Dermis microvascular lymphatic vessel endothelial cell (primary cell): ENCODE results near the gene ANK3. TPM values are rescaled to one million over a fixed set of nuclear protein-coding genes. Genes with fewer than 3 reads are reported as not detected.
"Not testable (repeated sequence)": the region's sequence is repeated elsewhere in the genome, so short reads cannot be mapped to it uniquely, and the experiment has no call there.

ENCODE experiments used
- DNase-seq, 2 donors: peaks; one replicate each; pipeline versions ENCODE4 v3.0.0 to v3.0.0-alpha.2; 2010; ENCODE audit warnings: low read depth in 2 of 2
- total RNA-seq: library from RNA; depleted of rRNA; stranded (reverse); fragments of >200 nt; gene quantifications from 2 replicates; pipeline ENCODE4 v1.2.1, GENCODE V29; 2014

ANK3 gene
- total RNA-seq, 1 donor from 2014 or later, result 0.77 TPM

DNA sequence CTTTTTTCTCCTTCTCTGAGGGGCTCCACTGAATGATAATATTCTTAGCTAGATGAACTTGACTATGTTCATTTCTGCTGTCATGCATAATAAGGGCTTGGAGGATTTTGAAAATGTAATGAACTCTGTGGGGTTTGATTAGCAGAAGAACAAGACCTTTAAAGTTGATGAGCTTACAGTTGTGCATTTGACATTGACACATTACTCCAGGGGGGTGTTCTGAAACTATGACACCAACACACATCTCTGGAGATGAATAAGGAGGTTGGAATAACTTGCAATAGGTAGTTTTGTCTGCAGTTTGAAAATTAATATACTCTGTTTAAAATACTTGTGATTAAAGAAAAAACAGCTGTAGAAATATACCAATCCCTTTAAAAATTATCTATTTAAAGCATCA is 80.3 kb downstream of the ANK3 start:
- no peak for DNase-seq

DNA sequence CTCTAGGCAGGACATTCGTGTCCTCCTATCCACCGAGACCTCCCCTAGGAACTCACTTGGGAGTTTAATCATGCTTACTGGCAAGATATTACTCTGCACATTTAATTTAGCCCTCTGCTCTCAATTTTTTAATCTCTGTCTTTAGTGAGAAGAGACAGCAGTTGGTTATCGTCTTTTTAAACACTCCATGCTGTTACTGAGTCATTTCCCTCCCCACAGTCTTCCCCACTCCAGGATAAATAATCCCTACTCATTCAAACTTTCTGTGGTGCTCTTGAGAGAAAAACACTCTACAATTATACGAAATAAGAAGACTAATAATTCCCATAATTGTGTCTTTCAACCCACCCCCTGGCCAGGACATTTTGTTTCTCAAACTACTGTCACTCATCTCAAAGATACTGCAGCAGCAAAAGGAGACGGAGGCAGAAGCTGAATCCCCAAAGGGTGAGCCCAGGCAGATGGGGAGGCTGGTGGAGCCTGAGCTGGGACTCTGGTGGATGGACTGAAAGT is 84.2 kb downstream of the ANK3 start:
- DNase-seq, result peak in 1 of 2 donors; percentile 71

DNA sequence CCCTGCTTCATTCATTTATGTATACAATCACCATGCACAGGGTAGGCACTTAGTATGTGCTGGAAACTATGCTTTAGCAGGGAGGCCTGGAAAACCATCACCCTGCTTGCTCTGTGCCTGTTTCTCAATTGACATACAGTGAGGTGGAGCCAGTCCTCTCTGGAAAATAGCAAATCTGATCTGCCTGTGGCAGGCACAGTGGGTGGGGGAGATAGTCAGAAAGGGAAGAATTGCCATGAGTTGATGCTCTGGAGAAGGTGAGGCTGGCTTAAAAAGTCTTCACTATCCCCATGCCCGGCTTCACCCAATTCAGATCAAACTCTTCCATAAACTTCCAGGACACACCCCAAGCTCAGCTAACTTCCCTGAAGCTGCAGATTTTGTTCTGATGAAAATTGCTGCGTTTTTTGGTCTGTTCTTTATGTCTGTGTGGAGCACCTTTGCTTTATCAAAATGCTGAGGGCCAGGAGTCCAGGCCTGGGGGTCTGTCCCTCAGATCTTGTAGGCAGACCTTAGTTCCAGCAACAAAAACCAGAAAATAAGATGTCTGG is 84.8 kb downstream of the ANK3 start:
- DNase-seq, result no peak

DNA sequence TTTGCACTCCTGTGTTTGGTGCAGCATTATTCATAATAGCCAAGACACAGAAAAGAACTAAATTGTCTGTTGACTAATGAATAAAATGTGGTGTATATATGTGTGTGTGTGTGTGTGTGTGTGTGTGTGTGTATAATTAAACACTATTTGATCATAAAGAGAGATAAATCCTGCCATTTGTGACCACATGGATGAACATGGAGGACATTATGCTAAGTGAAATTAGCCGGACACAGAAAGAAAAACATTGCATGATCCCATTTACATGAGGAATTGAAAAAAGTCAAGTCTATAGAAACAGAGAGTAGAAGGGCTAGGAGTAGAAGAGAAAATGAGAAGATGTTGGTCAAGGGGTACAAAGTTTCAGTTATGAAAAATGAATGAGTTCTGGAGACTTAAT is 85.9 kb downstream of the ANK3 start:
- DNase-seq, result no peak

DNA sequence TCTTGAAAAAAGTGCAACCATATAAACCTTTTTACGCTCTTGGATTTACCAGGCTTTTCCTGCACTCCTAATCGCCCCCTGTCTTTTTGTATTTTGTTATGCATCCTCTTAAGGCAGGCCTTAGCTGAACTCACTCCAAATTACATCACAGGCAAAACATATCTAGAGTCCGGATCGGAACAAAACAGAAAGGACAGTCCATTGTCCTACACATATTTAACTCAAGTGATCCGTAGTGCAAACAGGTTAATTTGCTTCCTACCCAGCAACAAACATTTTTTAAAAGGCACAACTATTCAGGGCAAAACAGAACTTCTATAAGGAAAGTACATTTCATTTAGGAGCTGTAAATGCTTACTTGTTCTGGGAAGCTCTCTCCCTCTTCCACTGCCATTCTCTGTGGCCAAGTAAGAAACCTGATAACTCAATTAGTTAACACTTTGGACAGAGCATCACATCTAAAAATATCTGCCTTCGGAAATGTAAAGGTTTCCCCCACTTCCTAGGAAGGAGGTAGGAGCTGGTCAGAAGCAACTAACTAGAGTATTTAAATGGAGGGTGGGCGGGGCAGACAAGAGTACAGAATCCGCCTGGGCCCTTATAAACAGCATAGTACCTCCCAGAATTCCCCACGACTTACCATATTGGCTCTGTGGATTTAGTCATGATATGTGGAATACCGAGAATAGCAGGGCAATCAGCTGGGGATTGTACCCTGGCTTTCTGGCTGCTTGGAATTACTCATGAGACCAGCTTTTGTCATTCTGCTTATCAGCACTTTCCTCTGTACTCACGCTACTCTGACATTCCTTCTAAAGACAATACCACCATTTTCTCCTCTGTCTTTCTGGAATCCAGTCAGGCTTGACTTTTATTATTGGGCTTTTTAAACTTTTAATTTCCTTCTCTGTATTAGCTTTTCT is 89.5 kb downstream of the ANK3 start:
- peak in 1 of 2 donors; percentile 84 for DNase-seq

DNA sequence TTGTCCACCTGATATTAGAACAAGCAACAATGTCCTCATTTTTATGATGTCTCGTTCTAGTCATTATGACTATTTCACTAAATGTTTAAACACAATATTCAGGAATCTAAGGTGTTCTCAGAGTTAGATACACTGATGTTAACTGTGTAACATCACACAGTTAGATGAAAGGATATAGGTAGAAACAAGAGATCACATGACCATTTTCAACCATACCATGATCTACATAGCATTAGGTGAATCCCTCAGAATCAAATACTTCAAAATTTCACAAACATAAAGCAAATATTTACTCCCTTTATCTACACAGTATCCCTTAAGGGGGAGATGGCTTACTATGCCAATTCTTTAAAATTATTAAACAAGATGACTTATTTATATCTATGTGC is 90.3 kb downstream of the ANK3 start:
- DNase-seq, result no peak

DNA sequence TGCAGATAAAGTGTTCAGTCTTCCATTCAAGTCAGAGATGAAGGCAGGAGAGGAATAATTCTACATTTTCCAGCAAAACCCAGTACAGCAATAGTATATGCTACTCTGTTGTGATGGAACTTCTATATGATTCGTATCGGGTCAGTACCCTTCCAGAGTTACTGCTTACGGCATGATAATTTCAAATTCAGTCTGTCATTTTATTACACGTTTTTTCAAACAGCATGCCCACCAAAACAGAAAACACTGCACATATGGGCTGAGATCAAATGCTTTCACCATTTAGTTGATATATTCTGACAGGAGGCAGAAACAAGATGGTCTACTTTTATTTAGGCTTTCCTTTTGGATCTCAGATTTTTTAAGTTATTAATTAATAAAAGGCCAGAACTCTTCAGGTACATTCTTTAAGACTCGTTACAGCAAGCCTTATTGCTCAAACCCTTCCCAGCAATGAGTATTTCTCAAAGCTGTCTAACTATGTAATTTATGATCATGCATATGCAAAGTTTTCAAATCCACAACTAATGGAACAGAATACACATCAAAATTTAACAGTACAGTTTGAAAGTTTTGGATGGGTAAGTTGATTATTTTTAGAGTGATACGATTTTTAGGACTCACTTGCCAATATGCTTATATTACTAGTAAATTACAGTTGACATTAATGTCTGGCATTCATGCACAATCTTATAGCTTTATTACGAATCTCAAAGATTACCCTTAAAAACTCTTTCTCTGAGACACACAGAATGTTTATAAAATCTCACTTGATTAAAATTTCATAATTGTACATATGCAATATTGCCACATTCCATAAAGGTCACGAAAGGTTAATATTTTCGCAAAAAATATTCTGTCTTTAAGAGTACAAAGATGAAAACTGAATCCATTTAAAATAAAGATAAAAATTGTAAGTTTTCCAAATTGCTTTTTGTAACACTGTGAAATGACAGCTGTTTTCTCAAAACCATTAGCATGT is 91.0 kb downstream of the ANK3 start:
- DNase-seq, result no peak

DNA sequence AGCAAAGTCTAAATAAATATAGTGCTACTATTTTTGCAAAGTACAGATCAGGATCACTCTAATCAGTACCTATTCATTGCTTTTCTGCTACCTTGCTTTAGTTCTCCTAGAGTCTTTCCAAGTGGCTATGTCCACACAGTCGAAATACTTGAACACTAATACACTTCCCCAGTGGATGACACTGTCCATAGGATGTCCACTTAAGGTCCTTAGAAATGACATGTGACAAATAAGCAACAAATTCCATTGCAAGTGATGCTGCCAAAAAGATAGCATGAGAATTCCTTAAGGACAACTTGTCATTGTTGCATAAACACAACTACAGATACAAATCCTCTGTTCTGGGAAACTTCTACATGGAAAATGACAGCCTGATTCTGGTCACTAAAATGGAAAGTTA is 93.6 kb downstream of the ANK3 start:
- DNase-seq, result no peak

DNA sequence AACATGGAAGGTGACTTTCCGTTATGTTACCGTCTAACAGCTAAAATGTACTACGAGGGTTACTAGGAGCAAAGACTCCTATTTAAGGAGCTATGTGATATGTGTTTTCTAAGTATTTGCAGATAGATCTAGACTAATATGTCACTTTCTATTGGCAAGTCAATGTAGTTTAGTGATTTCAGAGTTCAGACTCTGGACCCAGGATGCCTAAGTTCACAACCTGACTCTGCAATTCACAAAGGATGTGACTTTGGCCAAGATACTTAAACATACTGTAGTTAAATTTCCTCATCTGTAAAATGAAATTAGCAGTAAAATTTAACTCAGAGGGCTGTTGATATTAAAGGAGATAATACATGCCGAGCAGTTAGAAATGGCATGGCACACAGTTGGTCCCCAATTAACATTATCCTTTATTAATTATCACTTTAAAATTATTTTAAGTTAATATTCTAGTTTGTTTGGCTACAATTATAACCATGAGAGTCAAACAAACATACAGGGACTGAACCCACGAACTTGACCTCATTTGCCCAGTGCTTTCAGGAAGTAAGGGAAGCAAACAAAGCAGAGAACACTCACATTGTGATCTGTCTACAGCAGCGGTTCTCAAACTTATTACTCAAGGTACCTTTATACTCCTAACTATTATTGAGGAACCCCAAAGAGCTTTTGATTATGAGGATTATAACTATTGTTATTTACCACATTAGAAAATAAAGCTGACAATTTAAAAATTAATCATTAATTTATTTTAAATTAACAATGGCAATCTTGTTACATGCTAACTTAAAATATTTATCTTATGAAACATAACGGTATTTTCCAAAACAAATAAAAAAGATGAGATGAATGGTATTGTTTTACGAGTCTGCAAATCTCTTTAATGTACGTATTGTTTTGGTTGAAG is 94.4 kb downstream of the ANK3 start:
- no peak for DNase-seq

DNA sequence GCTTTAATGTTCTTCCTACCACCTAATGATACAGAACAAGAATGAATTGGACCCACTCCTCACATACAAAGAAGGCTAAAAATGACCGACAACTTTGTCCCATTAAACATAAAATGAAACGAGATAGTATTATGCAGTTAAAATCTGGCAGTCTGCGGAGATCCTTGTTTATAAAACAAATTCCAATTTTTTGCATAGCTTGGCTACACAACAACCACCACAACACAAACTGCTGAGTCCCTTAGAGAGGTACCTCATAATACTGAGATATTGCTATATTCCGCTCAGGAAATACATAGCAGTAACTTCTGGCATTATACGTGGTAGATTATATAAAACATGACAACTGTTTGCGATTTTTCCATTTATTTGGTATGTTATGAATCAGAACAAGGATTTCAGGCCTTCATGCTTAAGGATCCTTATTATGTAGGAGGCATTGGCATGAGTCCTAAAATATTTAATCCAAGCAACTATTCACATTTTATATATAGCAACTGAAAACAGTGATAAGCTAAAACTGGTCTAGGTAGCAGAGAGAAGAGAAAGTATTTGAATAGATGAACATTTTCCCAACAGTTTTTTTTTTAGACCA is 96.0 kb downstream of the ANK3 start:
- DNase-seq, result no peak

DNA sequence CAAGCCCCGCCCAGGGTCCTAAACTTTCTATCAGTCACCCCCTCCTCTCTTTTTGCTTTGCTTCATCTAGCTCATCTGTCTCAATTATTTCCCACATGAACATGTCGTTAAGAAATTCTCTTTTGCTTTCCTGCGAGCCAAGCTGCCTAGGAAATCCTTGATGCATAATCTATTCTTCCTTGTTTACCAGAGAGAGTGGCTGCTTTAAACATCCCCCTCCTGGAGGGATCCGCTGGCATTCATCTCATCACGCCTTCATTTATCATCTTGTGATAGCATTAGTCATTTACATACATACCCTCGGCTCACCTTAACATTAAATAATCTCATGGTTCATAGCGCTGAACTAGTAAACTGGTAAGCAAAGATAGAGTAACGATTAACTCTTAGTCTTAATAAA is 96.7 kb downstream of the ANK3 start:
- DNase-seq, result no peak

DNA sequence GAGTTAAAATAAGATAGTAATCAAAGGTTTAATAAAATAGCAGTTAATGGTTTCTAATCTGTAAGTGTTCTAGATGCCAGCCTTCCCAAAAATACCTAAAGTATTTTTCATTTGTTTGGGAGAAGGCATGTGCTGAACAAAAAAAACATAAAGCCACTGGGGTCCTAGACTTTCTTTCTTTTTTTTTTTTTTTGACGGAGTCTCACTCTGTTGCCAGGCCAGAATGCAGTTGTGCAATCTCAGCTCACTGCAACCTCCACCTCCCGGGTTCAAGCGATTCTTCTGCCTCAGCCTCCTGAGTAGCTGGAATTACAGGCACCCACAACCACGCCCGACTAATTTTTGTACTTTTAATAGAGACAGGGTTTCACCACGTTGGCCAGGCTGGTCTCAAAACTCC is 97.1 kb downstream of the ANK3 start:
- DNase-seq, result not testable (repeated sequence)

DNA sequence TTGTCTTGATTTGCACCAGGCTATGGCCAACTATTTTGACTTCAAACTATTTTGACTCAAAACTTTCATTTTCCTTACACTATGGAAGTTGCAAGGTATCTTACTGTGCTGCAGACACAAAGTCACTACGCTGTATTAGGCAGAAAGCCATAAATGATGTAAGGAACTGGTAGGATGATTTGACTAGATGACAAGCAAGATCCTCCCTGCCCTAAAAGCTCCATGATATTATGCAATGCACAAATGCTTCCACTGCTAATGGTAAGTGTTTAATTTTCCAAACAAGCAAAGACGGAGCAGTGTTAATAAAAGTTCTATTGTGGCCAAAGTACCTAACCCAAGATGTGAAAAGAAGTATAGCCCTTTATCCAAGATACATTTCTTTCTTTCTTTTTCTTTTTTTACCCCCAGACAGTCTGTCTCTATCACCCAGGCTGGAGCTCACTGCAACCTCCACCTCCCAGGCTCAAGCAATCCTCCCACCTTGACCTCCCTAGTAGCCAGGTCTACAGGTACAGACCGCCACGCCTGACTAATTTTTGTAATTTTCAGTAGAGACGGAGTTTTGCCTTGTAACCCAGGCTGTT is 98.2 kb downstream of the ANK3 start:
- no peak for DNase-seq

DNA sequence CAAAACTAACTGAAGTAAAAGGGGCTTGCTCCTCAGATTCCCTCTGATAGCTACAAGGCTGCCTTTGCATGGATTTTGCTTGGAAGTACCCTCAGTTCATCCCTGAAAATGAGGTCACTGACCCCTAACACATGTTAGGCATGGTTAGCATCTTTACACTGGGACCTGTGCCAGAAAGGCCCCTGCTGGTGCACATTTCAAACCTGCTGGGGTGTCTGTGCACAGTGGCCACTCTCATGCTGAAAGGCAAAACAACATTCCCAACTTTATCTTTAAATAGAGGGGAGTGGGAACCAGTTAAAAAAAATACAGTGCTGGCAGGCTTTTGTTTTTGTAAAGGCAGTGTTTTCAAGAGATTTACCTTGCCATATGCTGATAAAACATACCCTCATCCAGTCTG is 99.1 kb downstream of the ANK3 start:
- DNase-seq, result no peak

DNA sequence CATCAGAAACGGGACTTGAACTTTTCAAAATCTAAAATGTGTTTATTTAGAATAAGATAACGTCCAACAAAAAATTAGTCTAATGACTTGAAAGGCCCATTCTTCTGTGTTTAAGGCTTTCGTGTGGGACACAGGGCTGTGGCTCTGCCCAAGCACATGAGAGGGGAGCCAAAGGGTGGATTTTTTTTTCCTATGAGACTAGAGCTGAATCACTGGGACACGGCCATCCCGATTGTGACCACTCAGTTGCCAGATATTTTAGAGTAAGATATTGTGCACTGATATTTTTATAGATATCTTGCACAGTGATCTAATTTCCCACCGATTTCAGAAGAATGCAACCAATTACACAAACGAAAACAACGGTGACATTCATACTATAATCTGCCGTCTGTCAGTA is 99.9 kb downstream of the ANK3 start:
- DNase-seq, result no peak

DNA sequence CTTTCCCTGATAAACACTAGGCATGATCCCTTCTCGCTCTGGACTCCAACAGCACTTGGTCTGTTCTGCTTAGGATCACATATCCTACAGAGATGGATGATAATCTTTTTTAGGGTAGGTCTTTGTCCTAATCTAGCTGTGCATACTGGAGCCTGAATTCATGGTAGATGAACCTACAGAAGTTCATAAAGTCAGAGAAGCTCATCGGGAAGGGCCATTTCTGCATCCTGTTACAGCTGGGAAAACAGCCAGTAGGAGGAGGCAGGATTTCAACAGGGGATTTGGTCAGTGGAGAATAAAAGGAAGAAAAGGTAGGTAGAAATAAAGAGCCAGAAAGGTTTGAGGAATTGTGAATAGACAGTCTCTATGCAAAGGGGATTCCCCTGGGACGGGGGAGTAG is 101.4 kb downstream of the ANK3 start:
- DNase-seq, result no peak

DNA sequence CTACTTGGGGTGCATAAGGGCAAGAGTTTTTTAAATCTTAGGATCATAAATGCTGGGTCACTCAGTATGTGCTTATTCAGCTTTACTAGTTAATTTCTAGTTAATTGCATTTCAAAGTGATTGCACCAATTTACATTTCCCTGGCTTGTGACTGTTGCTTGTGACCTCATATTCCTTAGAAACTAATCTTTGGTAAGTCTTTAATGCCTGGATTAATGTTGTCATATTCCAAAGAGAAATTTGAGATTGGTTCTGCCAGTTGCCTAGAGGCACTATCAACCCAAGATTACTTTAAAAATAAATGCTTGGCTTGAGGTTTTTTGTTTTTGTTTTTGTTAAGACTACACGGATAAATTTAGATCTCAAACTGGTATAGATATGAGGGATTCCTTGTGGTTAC is 103.1 kb downstream of the ANK3 start:
- no peak for DNase-seq

DNA sequence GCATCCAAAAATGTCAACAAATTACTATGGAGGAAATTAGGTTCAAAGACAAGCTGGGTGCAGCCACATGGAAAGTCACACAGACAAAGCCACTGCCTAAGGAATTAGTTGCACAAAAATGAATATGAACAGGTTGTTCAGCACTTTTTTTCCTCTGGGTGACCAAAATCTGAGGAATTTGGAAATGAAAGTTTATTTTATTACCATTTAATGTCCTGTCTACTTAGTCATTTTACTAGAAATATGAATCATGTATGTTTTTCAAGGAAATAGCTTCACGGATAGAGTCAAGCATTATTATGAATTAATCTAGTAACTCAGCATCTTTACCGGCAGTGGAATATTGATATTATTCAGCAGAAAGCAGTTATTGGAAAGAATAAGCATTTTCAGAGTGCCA is 106.3 kb downstream of the ANK3 start:
- peak in 1 of 2 donors; percentile 46 for DNase-seq

DNA sequence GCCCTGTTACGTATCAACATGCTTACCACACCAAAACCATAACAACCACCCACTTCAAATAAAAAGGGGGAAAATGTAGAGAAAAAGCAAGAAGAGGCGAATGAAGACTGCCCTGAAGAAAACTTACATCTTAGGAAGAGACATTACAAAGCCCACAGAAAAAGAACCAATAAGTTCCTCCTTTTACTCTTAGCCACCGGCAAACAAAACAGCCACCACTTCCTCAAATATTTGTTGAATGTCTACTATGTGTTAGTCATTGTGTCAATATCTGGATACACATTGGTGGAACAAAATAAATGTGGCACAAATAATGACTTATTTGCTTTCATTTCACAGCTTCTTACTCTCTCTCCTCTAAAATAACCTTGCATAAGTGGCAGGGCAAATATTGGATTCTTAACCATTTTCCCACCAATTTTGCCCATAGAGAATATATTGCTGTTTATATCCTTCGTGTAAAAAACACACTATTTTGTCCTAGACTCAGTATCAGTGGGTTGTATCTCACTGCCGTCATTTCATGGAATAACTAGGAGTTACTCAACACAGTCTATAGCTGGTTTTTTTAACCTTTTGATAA is 106.8 kb downstream of the ANK3 start:
- DNase-seq, result peak; percentile 6 to 84
